ENCODE results near the gene SMS.

- TF ChIP-seq EZH2phosphoT487 (conservative IDR thresholded peaks at IDR 0.05; ENCODE audit: low read length) (no peak), CTCF (IDR thresholded peaks at IDR 0.05; ENCODE audit: insufficient read depth, low read length, poor library complexity, severe bottlenecking) (no peak)
Measured at GRCh38 chrX:21996872-21997455, 56.5 kb downstream of the SMS start.
